ENCODE results near the gene BACH1.
A peak's percentile ranks its signal among the peaks of the same experiment; 100 is the strongest.

BACH1 gene

GRCh38 chr21:29295066-29295650 lies 3.6 kb upstream of the BACH1 start:
- DNase-seq = no peak

GRCh38 chr21:29296446-29296845 lies 2.3 kb upstream of the BACH1 start:
- no peak for DNase-seq

- no peak for DNase-seq
Measured at GRCh38 chr21:29297483-29298347, 1.0 kb upstream of the BACH1 start.

- peak; percentile 4 for DNase-seq
Measured at GRCh38 chr21:29299046-29299915, 559 bp downstream of the BACH1 start.

DNA sequence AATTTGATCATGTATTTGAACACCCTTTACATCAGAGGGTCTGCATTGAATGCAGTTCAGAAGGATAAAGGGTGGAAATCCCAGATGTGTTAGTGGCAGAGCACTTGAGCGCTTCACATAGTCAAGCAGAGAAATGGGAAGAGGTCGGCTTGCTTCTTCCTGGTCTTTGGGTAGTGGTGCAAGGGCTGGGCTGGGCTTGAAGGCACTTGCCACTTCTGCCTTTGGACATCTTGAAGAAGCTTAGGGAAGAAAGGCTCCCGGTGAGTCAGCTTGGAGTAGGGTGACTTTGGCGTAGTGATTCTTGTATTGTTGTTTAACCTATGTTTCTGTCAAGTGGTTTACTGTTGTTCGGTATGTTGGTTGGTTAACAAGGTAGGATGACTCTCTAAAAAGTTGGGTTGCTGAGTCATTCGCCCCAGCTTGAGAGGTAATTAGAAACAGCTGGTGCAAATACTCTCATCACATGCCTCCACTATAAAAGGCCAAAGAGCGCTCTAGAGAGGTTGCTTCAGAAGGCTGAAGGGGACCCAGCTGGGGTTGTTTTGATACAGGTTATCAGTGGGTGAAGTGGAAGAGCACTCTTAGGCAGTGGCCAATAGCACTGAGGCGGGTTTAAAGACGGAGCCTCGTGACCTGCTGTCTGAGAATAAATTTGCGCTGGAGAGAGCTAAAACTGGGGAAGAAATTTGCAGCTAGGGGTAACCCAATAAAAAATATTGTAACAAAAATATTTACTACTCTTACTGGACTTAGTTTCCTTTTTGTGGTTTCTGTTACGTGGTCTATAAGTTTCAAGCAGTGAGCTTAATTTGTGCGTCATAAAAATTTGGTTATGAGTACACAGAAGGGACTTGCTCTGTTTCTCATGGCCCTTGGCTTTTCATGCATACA lies 1.4 kb downstream of the BACH1 start:
- peak; percentile 61 for DNase-seq

DNA sequence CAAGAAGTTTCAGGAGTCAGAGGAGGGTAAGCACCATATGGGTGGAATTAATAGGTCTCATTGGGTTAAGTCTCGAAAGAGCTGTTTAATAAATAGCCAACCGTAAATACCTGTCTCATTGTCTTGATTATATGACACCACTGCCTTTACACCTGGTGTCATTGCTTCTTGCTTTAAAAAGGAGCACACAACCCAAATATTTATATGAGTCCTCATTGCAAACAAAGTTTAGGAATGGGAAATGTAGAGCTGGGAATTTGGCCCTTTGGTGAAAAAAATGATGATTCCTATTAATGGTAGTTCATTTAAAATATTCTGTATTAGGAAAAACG lies 2.1 kb downstream of the BACH1 start:
- DNase-seq = no peak

DNA sequence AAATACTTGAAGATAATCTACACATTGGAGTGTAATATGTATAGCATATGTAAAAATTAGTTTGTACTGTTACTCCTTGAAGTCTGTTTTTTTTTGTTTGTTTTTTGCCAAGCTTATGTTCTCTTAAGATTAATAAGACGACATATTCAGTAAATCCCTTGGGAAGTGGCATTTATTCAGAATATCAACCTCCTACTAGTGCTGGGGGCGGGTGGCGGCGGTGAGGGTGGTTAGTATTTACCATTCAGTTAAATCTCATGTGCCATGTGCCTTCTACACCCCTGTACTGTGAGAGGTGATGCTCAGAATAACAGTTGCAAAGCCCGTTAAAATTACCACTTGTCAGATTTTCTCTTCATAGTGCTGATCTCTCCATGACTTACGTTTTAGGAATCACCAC lies 3.0 kb downstream of the BACH1 start:
- DNase-seq = no peak

DNA sequence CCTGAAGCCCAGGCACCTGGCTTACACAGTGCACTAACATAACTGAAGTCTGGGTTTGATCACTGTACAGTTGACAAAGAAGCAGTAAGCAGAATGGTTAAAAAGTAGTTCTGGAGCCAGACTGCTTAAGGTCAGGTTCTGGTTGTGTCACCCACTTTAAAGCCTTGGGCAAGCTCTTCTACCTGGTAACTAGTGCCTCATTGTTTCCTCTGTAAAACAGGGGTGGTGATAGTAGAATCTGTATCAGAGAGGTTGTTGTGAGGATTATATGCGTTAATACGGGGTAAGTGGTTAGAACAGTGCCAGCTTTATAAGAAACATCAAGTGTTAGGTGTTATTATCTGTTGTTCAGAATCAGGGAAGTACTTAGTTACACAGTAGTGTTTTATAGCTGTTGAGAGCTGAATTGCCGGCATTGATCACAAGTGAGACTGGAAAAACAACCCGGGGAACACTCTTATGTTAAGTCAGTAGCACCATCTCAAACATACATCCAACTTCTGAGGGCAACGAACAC lies 3.7 kb downstream of the BACH1 start:
- no peak for DNase-seq

GRCh38 chr21:29303288-29303687 lies 4.6 kb downstream of the BACH1 start:
- no peak for DNase-seq

GRCh38 chr21:29304597-29304996 lies 5.9 kb downstream of the BACH1 start:
- DNase-seq = no peak

GRCh38 chr21:29305068-29305467 lies 6.3 kb downstream of the BACH1 start:
- DNase-seq = no peak

- no peak for DNase-seq
Measured at GRCh38 chr21:29305561-29305960, 6.8 kb downstream of the BACH1 start.

- DNase-seq = no peak
Measured at GRCh38 chr21:29306920-29307319, 8.2 kb downstream of the BACH1 start.

DNA sequence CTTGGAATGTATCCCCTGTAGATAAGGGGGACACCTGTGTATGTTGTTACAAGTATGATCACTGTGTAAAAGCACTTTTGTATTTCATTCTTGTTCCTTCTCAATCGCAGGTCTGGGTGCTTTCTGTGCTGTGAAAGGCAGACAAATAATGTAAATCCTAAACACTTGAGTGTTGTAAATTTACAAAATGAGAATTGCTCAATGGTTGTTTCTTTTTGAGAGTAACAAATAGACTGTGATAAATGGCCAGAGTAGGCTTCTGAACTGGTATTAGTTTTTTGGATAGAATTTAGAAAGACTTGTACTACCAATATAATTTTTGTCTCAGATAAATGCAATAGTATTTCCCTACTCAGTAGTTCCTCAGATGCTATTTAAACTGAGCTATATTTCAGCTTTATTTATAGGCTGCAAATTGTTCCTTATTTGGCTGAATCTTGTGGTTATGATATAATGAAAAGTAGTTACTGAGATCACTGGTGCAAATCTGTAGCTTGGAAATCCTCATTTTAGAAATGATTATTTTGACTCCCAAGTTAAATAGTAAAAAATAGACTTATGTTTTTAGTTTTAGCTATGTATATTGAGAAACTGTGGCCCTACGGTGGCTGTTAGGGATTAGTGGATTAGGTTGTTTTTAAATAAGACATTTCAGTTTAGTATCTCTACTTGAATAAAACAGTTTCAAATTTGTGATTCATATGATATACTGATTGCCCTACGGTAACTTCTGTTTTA lies 9.2 kb downstream of the BACH1 start:
- no peak for DNase-seq

- no peak for DNase-seq
Measured at GRCh38 chr21:29308456-29308783, 9.7 kb downstream of the BACH1 start.

- DNase-seq = no peak
Measured at GRCh38 chr21:29309703-29310102, 11.0 kb downstream of the BACH1 start.

- DNase-seq = no peak
Measured at GRCh38 chr21:29311802-29312201, 13.1 kb downstream of the BACH1 start.

- no peak for DNase-seq
Measured at GRCh38 chr21:29312981-29313380, 14.3 kb downstream of the BACH1 start.

DNA sequence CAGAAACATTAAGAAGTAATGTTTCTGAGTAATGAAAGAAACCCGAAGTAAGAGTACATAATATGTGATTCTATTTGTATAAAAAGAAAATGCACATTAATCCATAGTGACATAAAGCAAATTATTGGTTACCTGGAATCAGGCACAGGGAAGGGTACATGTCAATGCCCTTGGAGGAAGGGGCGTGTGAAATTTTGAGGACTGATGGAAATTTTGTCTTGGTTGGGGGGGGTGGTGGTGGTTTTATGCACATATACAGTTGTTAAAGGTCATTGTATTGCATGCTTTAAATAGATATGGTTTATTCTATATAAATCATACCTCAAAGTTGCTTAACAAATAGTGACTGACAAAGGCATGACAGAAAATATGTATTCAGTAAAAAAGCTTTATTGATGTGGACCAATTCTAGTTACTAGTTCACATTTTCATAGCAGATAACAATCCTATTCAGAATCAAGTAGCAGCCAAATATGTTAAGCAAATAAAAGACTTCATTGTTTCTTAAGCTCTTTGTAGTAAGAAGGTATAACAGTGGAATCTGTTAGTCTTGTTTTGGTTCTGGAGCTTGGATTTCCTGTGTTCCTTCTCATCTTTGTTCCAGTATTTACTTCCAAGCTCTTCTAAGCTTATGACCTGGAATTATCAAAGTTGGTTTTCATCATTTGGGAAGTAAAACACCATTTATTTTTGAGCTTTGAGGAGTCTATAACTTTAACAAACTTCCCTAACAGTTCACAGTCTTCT lies 15.1 kb downstream of the BACH1 start:
- DNase-seq = no peak

- DNase-seq = no peak
Measured at GRCh38 chr21:29315131-29315749, 16.5 kb downstream of the BACH1 start.

All from SHP77 treated with DMSO at 0.1 percent for 48 hours (cell line).